HL-60 (cell line): ENCODE measurements around the gene VDR.

Experiments used
- DNase-seq, 2 experiments: peaks; one replicate each; pipeline ENCODE4 v3.0.0-alpha.2; 2010 to 2020; ENCODE audit warnings: low read depth in 1 of 2, low spot score in 1 of 2
- H3K27ac ChIP-seq: fragments of 250-450 bp; sonication (Bioruptor Pico); replicated peaks from 2 replicates; pipeline ENCODE4 v1.5.1; 2020; ENCODE audit warnings: mild to moderate bottlenecking, moderate library complexity
- H3K27me3 ChIP-seq: fragments of 250-450 bp; sonication (Bioruptor Pico); 2 replicates; pipeline ENCODE4 v1.5.1; 2021; ENCODE audit warnings: mild to moderate bottlenecking, moderate library complexity; ENCODE audit not compliant: insufficient read depth, poor library complexity, severe bottlenecking
- H3K4me3 ChIP-seq: replicated peaks from 2 replicates; pipeline ENCODE4 v1.5.1; 2011; ENCODE audit warnings: mild to moderate bottlenecking, control low read depth, low read length; ENCODE audit not compliant: insufficient read depth
- CTCF ChIP-seq: IDR thresholded peaks from one replicate; pipeline ENCODE4 v1.5.1; 2011; ENCODE audit warnings: low read length, control low read depth, inconsistent platforms; ENCODE audit not compliant: insufficient read depth
- GABPA ChIP-seq: IDR thresholded peaks from 2 replicates; pipeline ENCODE4 v1.6.1; 2012; ENCODE audit warnings: low read depth
- POLR2AphosphoS5 ChIP-seq: IDR thresholded peaks from 2 replicates; pipeline ENCODE4 v1.6.1; 2012; ENCODE audit warnings: low read depth
- REST ChIP-seq: IDR thresholded peaks from 2 replicates; pipeline ENCODE4 v1.6.1; 2012; ENCODE audit warnings: low read depth; ENCODE audit not compliant: insufficient replicate concordance
- SPI1 ChIP-seq: IDR thresholded peaks from 2 replicates; pipeline ENCODE4 v1.6.1; 2012; ENCODE audit warnings: low read depth, mild to moderate bottlenecking, borderline replicate concordance

The VDR gene

GRCh38 chr12:47896633-47897032, 8.2 kb downstream of the VDR start:
- DNase-seq = no peak
- H3K27me3 ChIP-seq = no peaks in the 10 kb centered on the region
- peak; percentile 11; the same call in 1 of the 2 replicates for TF ChIP-seq GABPA
- no peak for TF ChIP-seq CTCF
- no peak overlapping the region for H3K27ac ChIP-seq
- H3K4me3 ChIP-seq = no peak overlapping the region

- no peak overlapping the region for H3K4me3 ChIP-seq
- no peaks in the 10 kb centered on the region for H3K27me3 ChIP-seq
- no peak overlapping the region for H3K27ac ChIP-seq
- TF ChIP-seq CTCF = no peak
- no peak for TF ChIP-seq GABPA
- TF ChIP-seq SPI1 = no peak
- no peak for TF ChIP-seq REST
- TF ChIP-seq POLR2AphosphoS5 = no peak
- DNase-seq = no peak
Observed at GRCh38 chr12:47896022-47896421, 8.8 kb downstream of the VDR start.

- Histone ChIP-seq H3K27ac (no peak overlapping the region), H3K27me3 (no peaks in the 10 kb centered on the region), H3K4me3 (no peak overlapping the region)
- no peak for DNase-seq
- TF ChIP-seq SPI1 = no peak
- no peak for TF ChIP-seq REST
- no peak for TF ChIP-seq POLR2AphosphoS5
- TF ChIP-seq GABPA = no peak
- no peak for TF ChIP-seq CTCF
Observed at GRCh38 chr12:47894652-47895051, 10.1 kb downstream of the VDR start.

GRCh38 chr12:47894068-47894467, 10.7 kb downstream of the VDR start:
- no peak overlapping the region for H3K4me3 ChIP-seq
- TF ChIP-seq GABPA = no peak
- DNase-seq = no peak
- H3K27me3 ChIP-seq = no peaks in the 10 kb centered on the region
- no peak overlapping the region for H3K27ac ChIP-seq
